PC-3 (cell line): ENCODE measurements around the gene FBXO11. TPM values are rescaled to one million over a fixed set of nuclear protein-coding genes. Genes with fewer than 3 reads are reported as not detected.

ENCODE experiments used
- ATAC-seq: fragments of 200-7000 bp; cut with Tn5 transposase; 2 replicates; pipeline ENCODE4 v1.9.1; 2020; ENCODE audit warnings: mild to moderate bottlenecking, moderate library complexity
- BruUV-seq: library from RNA; stranded (reverse); fragments of 400-500 nt; replicated peaks from 2 replicates; lab custom pipeline; 2021; lab: Mats Ljungman, UMichigan
- CTCF ChIA-PET: fragments of 300-600 bp; sonication (Branson Sonifier 250); formaldehyde crosslinking; loops from one replicate; lab custom pipeline; 2022; ENCODE audit warnings: antibody characterized with exemption; lab: Charles Lee
- POLR2A ChIA-PET: fragments of 300-600 bp; sonication (Branson Sonifier 250); formaldehyde crosslinking; loops from one replicate; lab custom pipeline; 2022; ENCODE audit warnings: antibody characterized with exemption; ENCODE audit not compliant: unreplicated experiment; lab: Charles Lee
- DNase-seq: peaks from one replicate; pipeline ENCODE4 v3.0.0-alpha.2; 2015
- H2AFZ ChIP-seq: fragments of 300-600 bp; sonication (generic); 2 replicates; pipeline ENCODE4 v1.6.0; 2016; ENCODE audit warnings: antibody characterized with exemption, low read length
- H3F3A ChIP-seq: fragments of 300-600 bp; sonication (generic); one replicate; pipeline ENCODE4 v1.6.0; 2017; ENCODE audit warnings: antibody characterized with exemption, low read length, control low read depth, mild to moderate bottlenecking; ENCODE audit not compliant: unreplicated experiment
- H3K27ac ChIP-seq: fragments of 300-600 bp; sonication (generic); 2 replicates; pipeline ENCODE4 v1.5.1; 2016; ENCODE audit warnings: mild to moderate bottlenecking, low read length
- H3K27me3 ChIP-seq: fragments of 300-600 bp; sonication (generic); 2 replicates; pipeline ENCODE4 v1.6.1; 2016; ENCODE audit warnings: low read length, mixed read lengths
- H3K36me3 ChIP-seq: fragments of 300-600 bp; sonication (generic); 2 replicates; pipeline ENCODE4 v1.6.1; 2016; ENCODE audit warnings: low read depth, mixed run types, low read length, mixed read lengths
- H3K4me1 ChIP-seq: fragments of 300-600 bp; sonication (generic); 2 replicates; pipeline ENCODE4 v1.5.1; 2016; ENCODE audit warnings: low read length; ENCODE audit not compliant: insufficient read depth
- H3K4me2 ChIP-seq: fragments of 300-600 bp; sonication (generic); 2 replicates; pipeline ENCODE4 v1.6.0; 2016; ENCODE audit warnings: low read length
- H3K4me3 ChIP-seq: fragments of 300-600 bp; sonication (generic); 2 replicates; pipeline ENCODE4 v1.5.1; 2016; ENCODE audit warnings: mild to moderate bottlenecking, low read length, mixed read lengths
- H3K79me2 ChIP-seq: fragments of 300-600 bp; sonication (generic); 2 replicates; pipeline ENCODE4 v1.6.1; 2017; ENCODE audit warnings: low read length, mixed read lengths
- H3K9ac ChIP-seq: fragments of 300-600 bp; sonication (generic); 2 replicates; pipeline ENCODE4 v1.6.0; 2016; ENCODE audit warnings: mild to moderate bottlenecking, low read length
- H3K9me2 ChIP-seq: fragments of 300-600 bp; sonication (generic); replicated peaks from 2 replicates; pipeline ENCODE4 v1.6.1; 2016; ENCODE audit warnings: mixed run types, low read length, mixed read lengths
- H3K9me3 ChIP-seq: fragments of 300-600 bp; sonication (generic); 2 replicates; pipeline ENCODE4 v1.6.1; 2016; ENCODE audit warnings: low read length, mixed read lengths
- H4K20me1 ChIP-seq: fragments of 300-600 bp; sonication (generic); 2 replicates; pipeline ENCODE4 v1.6.1; 2016; ENCODE audit warnings: low read length, mixed read lengths
- EZH2 ChIP-seq: fragments of 300-600 bp; sonication (generic); IDR thresholded peaks from one replicate; pipeline ENCODE4 v1.6.1; 2017; ENCODE audit warnings: antibody characterized with exemption, mild to moderate bottlenecking, low read length; ENCODE audit not compliant: unreplicated experiment
- EZH2phosphoT487 ChIP-seq: fragments of 300-600 bp; sonication (generic); IDR thresholded peaks from 2 replicates; pipeline ENCODE4 v1.6.1; 2018; ENCODE audit warnings: mild to moderate bottlenecking, antibody characterized with exemption, low read length, borderline replicate concordance
- intact Hi-C: fragments of 100-400 bp; cut with micrococcal nuclease; formaldehyde crosslinking; loops from 2 replicates; pipeline ENCODE4 v1.9.0; 2023
- total RNA-seq: library from RNA; depleted of rRNA; stranded (reverse); fragments of >200 nt; gene quantifications from 2 replicates; pipeline ENCODE4 v1.2.3, GENCODE V29; 2014
- TF ChIP-seq, protein P1 (sequence below): fragments of 300-600 bp; sonication (generic); conservative IDR thresholded peaks from 2 replicates; pipeline ENCODE4 v1.5.1; 2017; ENCODE audit warnings: antibody characterized with exemption, low read depth, mild to moderate bottlenecking, low read length

The FBXO11 gene
- total RNA-seq, 1 experiment from 2014 or later = 34.8 TPM

DNA sequence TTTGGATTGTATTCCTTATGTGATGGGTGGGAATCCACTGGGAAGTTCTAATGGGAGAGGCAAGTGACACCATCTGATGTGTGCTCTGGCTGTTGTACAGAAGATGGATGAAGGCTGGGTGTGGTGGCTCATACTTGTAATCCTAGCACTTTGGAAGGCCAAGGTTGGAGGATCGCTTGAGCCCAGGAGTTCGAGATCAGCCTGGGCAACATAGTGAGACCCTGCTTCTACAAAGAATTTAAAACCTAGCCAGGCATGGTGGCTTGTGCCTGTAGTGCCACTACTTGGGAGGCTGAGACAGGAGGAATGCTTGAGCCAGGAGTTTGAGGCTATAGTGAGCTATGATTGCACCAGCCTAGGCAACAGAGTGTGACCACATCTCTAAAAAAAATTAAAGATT, 134.0 kb downstream of the FBXO11 start:
- CTCF ChIA-PET = no interaction called here
- POLR2A ChIA-PET = no interaction called here

DNA sequence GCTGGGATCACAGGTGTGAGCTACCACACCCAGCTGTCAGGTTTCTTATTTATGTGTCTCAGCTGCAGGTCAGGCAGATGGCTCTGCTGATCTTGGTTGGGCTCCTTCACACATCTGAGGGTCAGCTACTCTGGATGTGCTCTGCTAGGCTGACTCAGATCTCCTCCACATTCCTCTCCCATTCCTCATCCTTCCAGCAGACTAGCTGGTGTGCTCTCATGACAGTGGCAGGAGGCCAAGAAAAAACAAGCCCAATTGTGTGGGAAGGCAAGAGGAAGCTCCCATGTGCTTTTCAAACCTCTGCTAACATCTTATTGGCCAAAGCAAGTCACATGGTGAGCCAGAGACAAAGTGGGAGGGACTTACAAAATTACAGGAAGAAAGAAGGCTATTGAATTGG, 135.1 kb downstream of the FBXO11 start:
- Histone ChIP-seq H3K4me1 (no peaks in the 10 kb centered on the region), H3K9me3 (no peaks in the 10 kb centered on the region), H3K27me3 (no peaks in the 10 kb centered on the region), H2AFZ (no peak overlapping the region), H3K36me3 (no peaks in the 10 kb centered on the region), H4K20me1 (no peaks in the 10 kb centered on the region), H3K4me2 (no peak overlapping the region), H3K9me2 (no peaks in the 10 kb centered on the region), H3K79me2 (no peaks in the 10 kb centered on the region), H3K27ac (no peak overlapping the region), H3F3A (no peaks in the 10 kb centered on the region), H3K4me3 (no peak overlapping the region), H3K9ac (no peak overlapping the region)
- DNase-seq (peak; percentile 88), ATAC-seq (peak; percentile 90)
- ChIA-PET POLR2A (interaction anchor here (0.6 kb wide), 1 partner anchor 12 kb away, joined by 3 read pairs; no protein-coding TSS in a partner anchor), CTCF (interaction anchor here (0.6 to 1.0 kb wide), 2 partner anchors 383 to 522 kb away, joined by 3 to 10 read pairs; no protein-coding TSS in a partner anchor)
- no TSS peak for BruUV-seq
- no peak for TF ChIP-seq EZH2phosphoT487
- no peak for TF ChIP-seq EZH2
- TF ChIP-seq, protein P1, sequence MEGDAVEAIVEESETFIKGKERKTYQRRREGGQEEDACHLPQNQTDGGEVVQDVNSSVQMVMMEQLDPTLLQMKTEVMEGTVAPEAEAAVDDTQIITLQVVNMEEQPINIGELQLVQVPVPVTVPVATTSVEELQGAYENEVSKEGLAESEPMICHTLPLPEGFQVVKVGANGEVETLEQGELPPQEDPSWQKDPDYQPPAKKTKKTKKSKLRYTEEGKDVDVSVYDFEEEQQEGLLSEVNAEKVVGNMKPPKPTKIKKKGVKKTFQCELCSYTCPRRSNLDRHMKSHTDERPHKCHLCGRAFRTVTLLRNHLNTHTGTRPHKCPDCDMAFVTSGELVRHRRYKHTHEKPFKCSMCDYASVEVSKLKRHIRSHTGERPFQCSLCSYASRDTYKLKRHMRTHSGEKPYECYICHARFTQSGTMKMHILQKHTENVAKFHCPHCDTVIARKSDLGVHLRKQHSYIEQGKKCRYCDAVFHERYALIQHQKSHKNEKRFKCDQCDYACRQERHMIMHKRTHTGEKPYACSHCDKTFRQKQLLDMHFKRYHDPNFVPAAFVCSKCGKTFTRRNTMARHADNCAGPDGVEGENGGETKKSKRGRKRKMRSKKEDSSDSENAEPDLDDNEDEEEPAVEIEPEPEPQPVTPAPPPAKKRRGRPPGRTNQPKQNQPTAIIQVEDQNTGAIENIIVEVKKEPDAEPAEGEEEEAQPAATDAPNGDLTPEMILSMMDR = no peak
- intact Hi-C loops = no loop called here

More for the DNA sequence above, 134.0 kb downstream of the FBXO11 start:
- no peaks in the 10 kb centered on the region for H3F3A ChIP-seq
- H3K9me3 ChIP-seq = no peaks in the 10 kb centered on the region
- ATAC-seq (no peak), DNase-seq (no peak)
- no peaks in the 10 kb centered on the region for H3K27me3 ChIP-seq
- intact Hi-C loops = no loop called here
- no peak overlapping the region for H3K9ac ChIP-seq
- no peak overlapping the region for H3K4me2 ChIP-seq
- H3K27ac ChIP-seq = no peak overlapping the region
- no peak overlapping the region for H2AFZ ChIP-seq
- H3K36me3 ChIP-seq = no peaks in the 10 kb centered on the region
- no peaks in the 10 kb centered on the region for H3K79me2 ChIP-seq
- H3K4me1 ChIP-seq = no peaks in the 10 kb centered on the region
- no peak overlapping the region for H3K4me3 ChIP-seq
- no peaks in the 10 kb centered on the region for H4K20me1 ChIP-seq
- TF ChIP-seq, protein P1 = no peak
- TF ChIP-seq EZH2phosphoT487 (no peak), EZH2 (no peak)
- BruUV-seq = no TSS peak
- H3K9me2 ChIP-seq = no peaks in the 10 kb centered on the region

DNA sequence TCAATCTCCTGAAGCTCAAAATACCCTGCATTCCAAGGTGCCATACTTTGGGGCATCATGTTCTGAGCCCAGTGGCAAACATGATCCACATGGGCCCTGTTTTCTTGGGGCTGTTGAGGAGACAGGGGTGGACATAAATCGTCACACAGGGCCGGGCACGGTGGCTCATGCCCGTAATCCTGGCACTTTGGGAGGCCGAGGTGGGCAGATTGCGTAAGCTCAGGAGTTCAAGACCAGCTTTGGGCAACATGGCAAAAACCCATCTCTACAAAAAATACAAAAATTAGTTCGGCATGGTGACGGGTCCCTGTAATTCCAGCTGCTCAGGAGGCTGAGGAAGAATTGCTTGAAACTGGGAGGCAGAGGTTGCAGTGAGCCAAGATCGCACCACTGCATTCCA, 137.0 kb downstream of the FBXO11 start:
- Histone ChIP-seq H3F3A (no peaks in the 10 kb centered on the region), H3K9ac (no peak overlapping the region), H3K79me2 (no peaks in the 10 kb centered on the region), H3K9me3 (no peaks in the 10 kb centered on the region), H3K4me3 (no peak overlapping the region), H4K20me1 (no peaks in the 10 kb centered on the region), H3K4me1 (no peaks in the 10 kb centered on the region), H3K27me3 (no peaks in the 10 kb centered on the region), H3K9me2 (no peaks in the 10 kb centered on the region), H2AFZ (no peak overlapping the region), H3K4me2 (no peak overlapping the region), H3K36me3 (no peaks in the 10 kb centered on the region), H3K27ac (no peak overlapping the region)
- no peak for ATAC-seq
- POLR2A ChIA-PET = interaction anchor here (0.6 kb wide), 1 partner anchor 349 kb away, joined by 3 read pairs; no protein-coding TSS in a partner anchor
- intact Hi-C loops = loop anchor here (2.0 kb wide), 1 partner anchor 333 kb away; no protein-coding TSS in a partner anchor
- TF ChIP-seq, protein P1 = no peak
- TF ChIP-seq EZH2 = no peak
- TF ChIP-seq EZH2phosphoT487 = no peak
- BruUV-seq = no TSS peak
- no peak for DNase-seq
- CTCF ChIA-PET = interaction anchor here (0.5 kb wide), 1 partner anchor 13 kb away, joined by 12 read pairs; no protein-coding TSS in a partner anchor
